Muscle of arm (tissue), 12 donors: ENCODE measurements around the gene STEAP1B. TPM values are rescaled to one million over a fixed set of nuclear protein-coding genes. Genes with fewer than 3 reads are reported as not detected.

ENCODE experiments used
- DNase-seq: peaks from one replicate; pipeline ENCODE4 v3.0.0-alpha.2; 2013
- polyA plus RNA-seq, 12 donors: library from polyadenylated mRNA; unstranded; fragments of 120-200 nt; gene quantifications; one replicate each; pipeline ENCODE4 v1.2.1, GENCODE V29; 2013; ENCODE audit not compliant: insufficient read length in 12 of 12

STEAP1B gene
- polyA plus RNA-seq, 12 donors: 1.5 to 3.4 (median 2.6) TPM; not detected in 2

DNA sequence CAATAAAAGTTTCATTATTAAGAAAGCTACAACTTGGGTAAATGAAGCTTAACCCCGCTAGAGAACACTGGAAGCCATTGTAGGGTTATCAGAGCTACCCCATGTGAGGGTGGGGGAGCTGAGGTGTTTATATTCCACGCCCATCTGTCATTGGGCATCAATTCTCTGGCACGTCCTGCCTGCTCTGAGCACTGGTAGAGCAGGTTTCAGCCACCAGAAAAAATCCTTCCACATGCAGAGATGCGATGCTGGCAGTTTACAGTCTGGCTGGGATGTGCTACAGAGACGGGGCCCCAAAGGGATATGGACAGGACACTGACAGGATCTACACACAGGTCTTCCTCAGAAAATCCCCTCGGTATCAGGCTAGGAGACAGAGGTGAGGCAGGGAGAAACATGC, 127.1 kb downstream of the STEAP1B start:
- DNase-seq: no peak

DNA sequence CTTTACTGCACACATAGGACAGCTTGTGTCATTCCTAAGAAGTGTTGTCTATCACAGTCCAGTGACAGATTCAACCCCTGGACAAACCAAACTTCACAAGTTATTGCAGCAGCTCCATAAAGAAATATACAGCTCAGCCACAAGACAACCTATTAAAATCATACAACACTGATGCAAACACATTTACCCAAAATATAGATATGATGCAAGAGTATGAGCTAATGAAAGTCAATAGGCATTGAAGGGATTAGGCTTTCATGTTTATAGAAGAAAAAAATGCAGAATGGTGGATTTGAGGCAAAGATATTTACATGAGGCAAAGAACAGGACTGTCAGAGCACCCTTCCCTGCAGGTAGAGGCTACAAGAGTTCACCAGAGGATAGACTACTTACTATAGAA, 128.1 kb downstream of the STEAP1B start:
- DNase-seq: no peak

Other genes with a start within 250 kb of the STEAP1B start
- gene RAPGEF5, start 143.0 kb downstream of the STEAP1B start, polyA plus RNA-seq: 10 to 100 TPM in 11 of 12 donors, not detected in 1; 13.9 to 32.1 (median 17.2) TPM
- gene IL6, start 227.0 kb upstream of the STEAP1B start, polyA plus RNA-seq: 1 to 10 TPM in 2 of 12 donors, under 1 TPM in 5, not detected in 5; 0.22 to 1.5 (median 0.46) TPM